ENCODE results near the gene MTARC2.
"Not testable (repeated sequence)": the region's sequence is repeated elsewhere in the genome, so short reads cannot be mapped to it uniquely, and the experiment has no call there.

MTARC2 gene

DNA sequence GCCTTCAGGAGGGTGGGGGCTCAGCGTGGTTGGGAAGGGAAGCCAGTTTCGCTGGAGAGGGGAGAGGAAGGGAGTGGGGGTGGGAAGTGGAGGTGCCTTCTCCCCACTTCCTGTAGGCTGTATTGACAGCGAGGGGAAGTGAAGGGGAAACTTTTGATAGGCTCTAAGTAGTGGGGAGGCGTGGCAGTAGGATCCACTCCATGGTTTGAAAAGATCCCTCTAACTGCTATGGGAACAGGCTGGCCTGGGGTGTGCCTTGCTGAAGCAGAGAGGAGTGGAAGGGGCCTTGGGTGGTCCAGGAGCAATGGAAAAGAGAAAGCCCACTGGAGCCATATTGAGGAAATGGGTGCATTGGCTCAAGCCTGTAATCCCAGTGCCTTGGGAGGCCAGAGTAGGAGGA lies 37.8 kb upstream of the MTARC2 start:
- TF ChIP-seq, protein P1, sequence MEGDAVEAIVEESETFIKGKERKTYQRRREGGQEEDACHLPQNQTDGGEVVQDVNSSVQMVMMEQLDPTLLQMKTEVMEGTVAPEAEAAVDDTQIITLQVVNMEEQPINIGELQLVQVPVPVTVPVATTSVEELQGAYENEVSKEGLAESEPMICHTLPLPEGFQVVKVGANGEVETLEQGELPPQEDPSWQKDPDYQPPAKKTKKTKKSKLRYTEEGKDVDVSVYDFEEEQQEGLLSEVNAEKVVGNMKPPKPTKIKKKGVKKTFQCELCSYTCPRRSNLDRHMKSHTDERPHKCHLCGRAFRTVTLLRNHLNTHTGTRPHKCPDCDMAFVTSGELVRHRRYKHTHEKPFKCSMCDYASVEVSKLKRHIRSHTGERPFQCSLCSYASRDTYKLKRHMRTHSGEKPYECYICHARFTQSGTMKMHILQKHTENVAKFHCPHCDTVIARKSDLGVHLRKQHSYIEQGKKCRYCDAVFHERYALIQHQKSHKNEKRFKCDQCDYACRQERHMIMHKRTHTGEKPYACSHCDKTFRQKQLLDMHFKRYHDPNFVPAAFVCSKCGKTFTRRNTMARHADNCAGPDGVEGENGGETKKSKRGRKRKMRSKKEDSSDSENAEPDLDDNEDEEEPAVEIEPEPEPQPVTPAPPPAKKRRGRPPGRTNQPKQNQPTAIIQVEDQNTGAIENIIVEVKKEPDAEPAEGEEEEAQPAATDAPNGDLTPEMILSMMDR (IDR thresholded peaks at IDR 0.05; ENCODE audit: low read depth, low read length): no peak
- no peak for DNase-seq (ENCODE audit: extremely low read depth, low read depth)

DNA sequence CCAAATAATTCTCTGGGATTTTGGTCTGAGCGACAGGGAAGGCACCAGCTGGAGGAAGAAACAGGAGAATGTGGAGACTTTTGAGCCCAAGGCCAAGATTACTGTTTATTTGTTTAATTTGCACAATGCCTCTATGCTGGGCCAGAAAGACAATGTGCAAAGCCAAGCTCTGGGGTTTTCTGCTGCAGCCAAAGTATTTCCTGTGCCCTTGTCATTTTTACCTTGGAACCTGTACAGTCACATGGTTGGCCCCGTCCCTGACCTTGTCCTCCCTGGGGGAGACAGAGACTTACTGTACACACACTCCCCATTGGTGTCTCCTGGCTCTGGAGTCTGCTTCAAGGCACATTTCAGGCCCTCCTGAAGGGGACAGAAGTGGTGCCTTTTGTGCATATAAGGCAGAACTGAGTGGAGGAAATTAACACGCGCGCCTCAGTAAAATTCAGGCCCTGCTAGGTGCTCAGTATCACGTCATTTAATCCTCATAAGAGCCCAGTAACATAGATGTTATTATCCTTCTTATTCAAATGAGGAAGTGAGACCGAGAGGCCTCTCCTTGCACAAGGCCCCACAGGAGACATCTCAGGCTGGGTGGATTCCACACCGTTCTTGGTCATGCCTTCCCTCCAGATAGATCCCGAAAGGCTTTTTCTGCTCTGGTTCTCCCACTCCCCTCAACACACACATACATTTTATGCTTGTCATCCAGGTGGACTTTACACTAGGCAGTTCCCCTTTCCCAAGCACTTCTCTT lies 36.9 kb upstream of the MTARC2 start:
- DNase-seq (ENCODE audit: extremely low read depth, low read depth): no peak
- TF ChIP-seq, protein P1 (IDR thresholded peaks at IDR 0.05; ENCODE audit: low read depth, low read length): no peak

DNA sequence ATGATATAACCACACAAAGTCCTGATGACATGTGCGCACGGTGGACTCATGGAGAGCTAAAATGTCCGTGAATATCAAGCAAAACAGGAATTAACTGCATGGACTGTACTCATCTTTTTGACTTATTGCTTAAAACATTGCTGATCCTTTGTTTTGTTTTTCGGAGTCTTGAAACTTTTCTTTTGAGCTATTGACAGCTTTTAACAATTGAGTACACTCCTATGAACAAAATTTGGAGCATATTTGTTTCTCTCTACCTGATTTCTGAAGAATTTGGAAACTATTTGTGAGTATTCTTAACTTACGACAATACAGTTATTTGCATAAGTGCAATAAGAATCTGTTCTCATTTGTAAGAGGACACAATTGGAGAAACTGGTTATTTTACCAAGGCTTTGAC lies 32.1 kb upstream of the MTARC2 start:
- DNase-seq (ENCODE audit: extremely low read depth, low read depth): not testable (repeated sequence)

DNA sequence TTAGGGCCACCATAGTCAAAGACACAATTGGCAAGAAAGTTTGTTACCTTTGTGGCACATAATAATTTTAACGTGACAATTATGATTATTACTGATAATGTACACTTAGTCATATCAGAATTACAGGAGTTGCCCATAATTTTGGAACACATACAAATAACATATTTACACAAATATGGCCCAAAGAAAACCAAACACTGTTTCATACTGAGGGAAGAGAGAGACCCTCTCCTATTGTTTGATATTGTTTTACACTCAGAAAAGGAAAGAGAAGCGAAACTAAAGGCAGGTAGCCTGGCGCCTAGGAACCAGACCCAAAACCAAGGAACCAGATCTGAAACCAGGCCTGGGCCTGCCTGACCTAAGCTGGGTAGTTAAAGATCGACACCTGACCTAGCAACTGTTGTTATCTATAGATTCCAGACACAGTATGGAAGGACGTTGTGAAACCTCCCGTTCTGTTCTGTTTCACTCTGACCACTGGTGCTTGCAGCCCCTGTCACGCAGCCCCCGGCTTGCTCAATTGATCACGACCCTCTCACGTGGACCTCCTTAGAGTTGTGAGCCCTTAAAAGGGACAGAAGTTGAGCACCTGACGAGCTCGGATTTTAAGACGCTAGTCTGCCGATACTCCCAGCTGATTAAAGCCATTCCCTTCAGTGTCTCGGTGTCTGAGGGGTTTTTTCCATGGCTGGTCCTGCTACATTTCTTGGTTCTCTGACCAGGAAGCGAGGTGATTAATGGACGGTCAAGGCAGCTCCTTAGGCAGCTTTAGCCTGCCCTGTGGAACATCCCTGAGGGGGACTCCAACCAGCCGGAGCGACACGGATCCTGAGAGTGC lies 30.1 kb upstream of the MTARC2 start:
- TF ChIP-seq, protein P1 (IDR thresholded peaks at IDR 0.05; ENCODE audit: low read depth, low read length): no peak
- no peak for DNase-seq (ENCODE audit: extremely low read depth, low read depth)

DNA sequence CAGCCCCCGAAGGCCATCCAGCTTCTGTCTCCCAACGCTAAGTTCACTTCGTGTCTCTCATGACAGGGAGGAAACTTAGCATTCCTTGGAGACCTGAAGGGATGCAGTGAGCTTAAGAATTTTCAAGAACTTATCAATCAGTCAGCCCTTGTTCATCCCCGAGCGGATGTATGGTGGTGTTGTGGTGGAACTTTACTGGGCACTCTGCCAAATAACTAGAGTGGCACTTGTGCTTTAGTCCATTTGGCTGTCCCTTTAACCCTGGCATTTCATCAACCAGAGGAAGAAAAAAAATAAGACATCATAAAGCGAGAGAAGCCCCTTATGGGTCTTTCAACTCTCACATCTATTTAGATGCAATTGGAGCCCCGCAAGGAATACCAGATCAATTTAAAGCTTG lies 26.9 kb upstream of the MTARC2 start:
- DNase-seq (ENCODE audit: extremely low read depth, low read depth): not testable (repeated sequence)

DNA sequence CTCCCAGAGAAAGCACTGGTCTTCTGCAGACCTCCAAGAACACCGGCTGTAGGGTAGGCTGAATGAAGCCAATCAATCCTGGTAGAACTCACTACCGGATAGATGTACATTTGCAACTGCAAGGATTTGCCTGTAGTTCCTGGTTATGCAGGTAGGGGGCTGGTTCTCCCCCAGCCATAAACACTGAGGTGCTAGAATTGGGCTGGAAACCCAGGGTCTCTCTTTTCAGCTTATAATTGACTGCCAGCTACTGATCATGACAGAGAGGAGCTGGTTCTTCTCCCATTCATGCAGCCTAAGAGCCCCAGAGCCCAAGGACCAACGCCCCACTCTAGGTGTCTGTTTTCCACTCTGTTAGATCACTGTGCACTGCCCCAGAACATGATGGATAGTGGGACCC lies 21.5 kb upstream of the MTARC2 start:
- TF ChIP-seq, protein P1 (IDR thresholded peaks at IDR 0.05; ENCODE audit: low read depth, low read length): peak; percentile 4; the same call in 1 of the 2 replicates
- no peak for DNase-seq (ENCODE audit: extremely low read depth, low read depth)

DNA sequence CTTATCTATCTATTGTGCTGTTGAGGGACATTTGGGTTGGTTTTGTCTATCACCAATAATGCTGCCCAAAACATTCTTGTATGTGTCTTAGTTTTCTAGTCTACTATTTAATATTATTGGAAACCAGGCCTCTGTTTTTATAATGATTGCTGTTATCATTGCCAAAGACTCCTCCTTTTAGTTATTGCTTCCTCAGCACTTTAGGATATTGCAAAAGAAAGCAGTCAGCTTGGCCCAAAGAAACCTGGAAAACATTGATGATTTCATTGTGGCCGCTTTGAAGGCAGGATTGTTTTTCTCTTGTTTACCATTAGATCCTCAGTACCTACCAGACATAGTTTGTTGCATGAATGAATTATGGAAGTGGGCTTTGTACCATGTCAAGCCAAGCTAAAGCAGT lies 20.6 kb upstream of the MTARC2 start:
- TF ChIP-seq, protein P1 (IDR thresholded peaks at IDR 0.05; ENCODE audit: low read depth, low read length): no peak
- DNase-seq (ENCODE audit: extremely low read depth, low read depth): no peak

DNA sequence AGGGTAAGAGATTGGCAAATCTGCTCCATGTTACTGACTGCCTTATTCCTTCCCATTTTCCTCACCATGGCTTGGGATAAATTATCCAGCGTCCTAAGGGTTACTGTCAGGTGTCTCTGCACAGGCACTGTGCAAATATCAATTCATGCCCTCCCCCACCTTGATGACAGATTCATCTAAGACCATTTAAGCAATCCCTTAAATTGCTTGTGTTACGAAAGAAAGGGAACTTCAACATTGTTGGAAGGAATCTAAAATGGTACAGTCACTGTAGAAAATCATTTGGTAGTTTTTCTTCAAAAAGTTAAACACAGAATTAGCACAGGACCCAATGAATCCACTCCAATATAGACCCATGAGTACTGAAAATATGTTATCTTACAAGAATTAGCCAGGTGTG lies 17.6 kb upstream of the MTARC2 start:
- TF ChIP-seq, protein P1 (IDR thresholded peaks at IDR 0.05; ENCODE audit: low read depth, low read length): no peak
- DNase-seq (ENCODE audit: extremely low read depth, low read depth): no peak

Data from AG09319 (cell line).